Mammary microvascular endothelial cell (primary cell): Measurements from ENCODE around the gene DGKH. TPM values are rescaled to one million over a fixed set of nuclear protein-coding genes. Genes with fewer than 3 reads are reported as not detected.

Experiments used
- total RNA-seq: library from RNA; depleted of rRNA; stranded (reverse); fragments of >200 nt; gene quantifications from 2 replicates; pipeline ENCODE4 v1.2.3, GENCODE V29; 2015

DGKH gene
- total RNA-seq: 10.0 and 11.5 TPM in 2 replicates

GRCh38 chr13:42048342-42048683 lies at the start of gene DGKH:
Gene DGKH (plus strand): TSS chr13:42048648. CDS start chr13:42048774, 126 bp downstream.

DNA sequence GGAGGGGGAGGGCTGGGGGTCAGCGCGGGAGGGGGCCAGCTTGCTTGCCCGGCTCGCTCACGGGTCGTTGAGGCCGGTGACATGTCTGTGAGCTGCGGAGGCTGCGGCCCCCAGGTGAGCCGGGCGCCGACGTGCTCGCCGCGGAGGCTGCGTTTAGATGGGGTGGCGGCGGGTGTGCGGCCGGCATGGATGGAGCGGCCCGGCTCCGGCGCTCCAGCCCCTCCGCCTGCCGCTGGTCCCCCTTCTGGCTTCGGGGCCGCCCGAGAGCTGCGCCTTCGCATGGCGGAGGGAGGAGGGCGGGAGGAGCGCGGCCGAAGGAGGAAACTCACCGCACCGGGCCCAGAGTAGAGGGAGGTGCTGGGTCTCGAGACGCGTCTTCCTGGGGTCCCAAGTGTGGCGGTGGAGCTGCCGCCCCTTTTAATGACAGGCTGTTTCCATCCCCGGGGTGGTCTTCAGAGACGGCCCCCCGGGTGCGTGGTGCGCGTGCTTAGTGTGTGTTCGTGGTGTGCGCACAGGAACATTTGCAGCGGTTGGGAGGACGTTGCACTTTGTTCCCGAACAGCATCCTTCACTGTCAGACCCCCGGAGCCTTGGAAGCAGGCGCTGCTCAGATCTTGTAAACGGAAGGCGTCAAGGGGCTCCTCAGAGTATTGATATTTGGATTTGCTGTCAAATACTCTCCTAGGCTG lies 223.8 kb downstream of the DGKH start, which contains the start of gene AKAP11:
Gene AKAP11, plus strand, starts transcription at position 38 of the 689 bp plus-strand sequence. CDS start 14,197 bp downstream, outside the sequence.

Other genes starting within 250 kb of the DGKH start
- 7.8 and 8.1 TPM in 2 replicates for gene VWA8, start 87.5 kb upstream of the DGKH start, total RNA-seq
- gene AKAP11, start 223.5 kb downstream of the DGKH start, total RNA-seq: 9.9 and 10.4 TPM in 2 replicates